ENCODE data around the gene ZBTB40.

- TF ChIP-seq CTCF (conservative IDR thresholded peaks at IDR 0.05; ENCODE audit: low read depth, low read length): no peak
- TF ChIP-seq EZH2 (IDR thresholded peaks at IDR 0.05; ENCODE audit: borderline replicate concordance, low read depth, low read length, poor library complexity, severe bottlenecking): no peak
Measured at GRCh38 chr1:22476566-22476965, 24.9 kb downstream of the ZBTB40 start.
